Measurements from ENCODE around the gene CYP2U1. TPM values are rescaled to one million over a fixed set of nuclear protein-coding genes. Genes with fewer than 3 reads are reported as not detected.

CYP2U1 gene
- total and polyA plus RNA-seq, 2 donors (not counting 3 experiments of a cell fraction or from before 2014, with no cell fraction given): 2.9 to 5.8 TPM

GRCh38 chr4:107937040-107937439 is 5.7 kb downstream of the CYP2U1 start:
- H2AFZ ChIP-seq (ENCODE audit: low read depth, low read length): no peak overlapping the region
- H3K9ac ChIP-seq (replicated peaks; ENCODE audit: extremely low read depth, insufficient read depth, low read length): no peak overlapping the region
- H3K4me1 ChIP-seq (ENCODE audit: control insufficient read depth, extremely low read depth, insufficient read depth, low read length): peaks cover 3% of the 10 kb centered on the region
- dilution Hi-C loops (cut with MboI; ENCODE audit: extremely low pct_ligation_motif_present, low sequenced_read_pairs) (no loop called here), intact Hi-C loops (cut with micrococcal nuclease) (no loop called here)
- no peak overlapping the region for H3K4me2 ChIP-seq (ENCODE audit: insufficient read depth, low read length)
- no peaks in the 10 kb centered on the region for H4K20me1 ChIP-seq (replicated peaks; ENCODE audit: control insufficient read depth, extremely low read depth, insufficient read depth, low read length)
- TF ChIP-seq CTCF (IDR thresholded peaks at IDR 0.05; ENCODE audit: extremely low read depth in 1 of 2, insufficient read depth in 1 of 2, low read depth in 1 of 2, low read length in 2 of 2): no peak
- no peak for TF ChIP-seq FOS (IDR thresholded peaks at IDR 0.05; ENCODE audit: borderline replicate concordance, insufficient read depth, low read length)
- TF ChIP-seq GATA2 (IDR thresholded peaks at IDR 0.05; ENCODE audit: insufficient read depth, insufficient read length, low read depth, low read length): no peak
- no peak for TF ChIP-seq JUN (IDR thresholded peaks at IDR 0.05; ENCODE audit: borderline replicate concordance, insufficient read depth, insufficient read length, low read depth)
- TF ChIP-seq MYC (IDR thresholded peaks at IDR 0.05; ENCODE audit: low read depth, low read length): no peak
- no peak for TF ChIP-seq EZH2 (IDR thresholded peaks at IDR 0.05; ENCODE audit: borderline replicate concordance, low read depth, low read length, severe bottlenecking)
- no peak for TF ChIP-seq MAX (IDR thresholded peaks at IDR 0.05; ENCODE audit: insufficient read depth, insufficient read length)
- no peak for TF ChIP-seq POLR2AphosphoS5 (IDR thresholded peaks at IDR 0.05; ENCODE audit: insufficient read depth, low read depth, low read length)
- no peak for TF ChIP-seq POLR2A (IDR thresholded peaks at IDR 0.05; ENCODE audit: low read depth, low read length)
- no peaks in the 10 kb centered on the region for H3K27me3 ChIP-seq (ENCODE audit: control insufficient read depth in 2 of 2, insufficient read depth in 2 of 2, low read length in 2 of 2)
- no peaks in the 10 kb centered on the region for H3K9me3 ChIP-seq (replicated peaks; ENCODE audit: control insufficient read depth, insufficient read depth, low read length)
- H3K4me3 ChIP-seq (replicated peaks in 1 of 3; ENCODE audit: insufficient read depth in 1 of 3, low read depth in 1 of 3, low read length in 3 of 3): no peak overlapping the region
- DNase-seq (ENCODE audit: low read depth, low spot score) (no peak), FAIRE-seq (no peak)
- no peaks in the 10 kb centered on the region for H3K36me3 ChIP-seq (ENCODE audit: control insufficient read depth in 2 of 2, extremely low read depth in 1 of 2, insufficient read depth in 2 of 2, low read length in 2 of 2)
- ChIA-PET CTCF (no interaction called here), POLR2A (no interaction called here)
- H3K79me2 ChIP-seq (ENCODE audit: control insufficient read depth, insufficient read depth, low read length): no peaks in the 10 kb centered on the region
- no TSS peak for BruUV-seq (replicated peaks)
- H3K27ac ChIP-seq (ENCODE audit: insufficient read depth, low read depth, low read length): no peak overlapping the region
- H3K9me1 ChIP-seq (replicated peaks; ENCODE audit: control insufficient read depth, extremely low read depth, insufficient read depth, low read length): no peaks in the 10 kb centered on the region
